Measurements from ENCODE around the gene ADGRF4. TPM values are rescaled to one million over a fixed set of nuclear protein-coding genes. Genes with fewer than 3 reads are reported as not detected.

Gene ADGRF4
- total RNA-seq, 1 donor from 2014 or later: not detected

GRCh38 chr6:47680724-47681123 lies 17.7 kb upstream of the ADGRF4 start:
- no peak for DNase-seq (ENCODE audit: low read depth in 2 of 2)

DNA sequence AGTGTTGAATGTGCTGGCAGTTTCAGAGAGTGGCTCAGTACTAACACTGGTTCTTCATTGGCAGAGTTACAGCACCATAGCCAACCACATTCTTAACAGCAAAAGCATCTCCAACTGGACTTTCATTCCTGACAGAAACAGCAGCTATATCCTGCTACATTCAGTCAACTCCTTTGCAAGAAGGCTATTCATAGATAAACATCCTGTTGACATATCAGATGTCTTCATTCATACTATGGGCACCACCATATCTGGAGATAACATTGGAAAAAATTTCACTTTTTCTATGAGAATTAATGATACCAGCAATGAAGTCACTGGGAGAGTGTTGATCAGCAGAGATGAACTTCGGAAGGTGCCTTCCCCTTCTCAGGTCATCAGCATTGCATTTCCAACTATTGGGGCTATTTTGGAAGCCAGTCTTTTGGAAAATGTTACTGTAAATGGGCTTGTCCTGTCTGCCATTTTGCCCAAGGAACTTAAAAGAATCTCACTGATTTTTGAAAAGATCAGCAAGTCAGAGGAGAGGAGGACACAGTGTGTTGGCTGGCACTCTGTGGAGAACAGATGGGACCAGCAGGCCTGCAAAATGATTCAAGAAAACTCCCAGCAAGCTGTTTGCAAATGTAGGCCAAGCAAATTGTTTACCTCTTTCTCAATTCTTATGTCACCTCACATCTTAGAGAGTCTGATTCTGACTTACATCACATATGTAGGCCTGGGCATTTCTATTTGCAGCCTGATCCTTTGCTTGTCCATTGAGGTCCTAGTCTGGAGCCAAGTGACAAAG lies 17.0 kb upstream of the ADGRF4 start:
- DNase-seq (ENCODE audit: low read depth in 2 of 2): no peak

GRCh38 chr6:47686411-47686810 lies 12.0 kb upstream of the ADGRF4 start:
- no peak for DNase-seq (ENCODE audit: low read depth in 2 of 2)

DNA sequence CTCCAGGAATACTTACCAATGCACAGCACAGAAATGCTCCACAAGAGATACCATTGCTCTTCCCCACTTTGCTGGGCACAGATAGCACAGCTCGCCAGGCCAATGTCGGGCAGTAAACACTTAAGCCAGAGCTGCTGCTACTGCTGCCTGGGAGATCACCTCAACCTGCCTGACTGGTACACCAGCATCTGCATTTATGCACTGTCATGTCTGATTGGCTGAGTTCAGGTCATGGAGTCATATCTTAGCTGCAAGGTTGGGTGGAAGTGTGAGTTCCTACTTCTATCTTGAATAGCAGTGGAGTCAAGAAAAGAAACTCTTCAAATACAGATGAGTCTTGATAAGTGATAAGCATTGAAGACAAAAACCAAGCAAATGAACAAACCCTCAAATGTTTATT lies 10.9 kb upstream of the ADGRF4 start:
- no peak for DNase-seq (ENCODE audit: low read depth in 2 of 2)

DNA sequence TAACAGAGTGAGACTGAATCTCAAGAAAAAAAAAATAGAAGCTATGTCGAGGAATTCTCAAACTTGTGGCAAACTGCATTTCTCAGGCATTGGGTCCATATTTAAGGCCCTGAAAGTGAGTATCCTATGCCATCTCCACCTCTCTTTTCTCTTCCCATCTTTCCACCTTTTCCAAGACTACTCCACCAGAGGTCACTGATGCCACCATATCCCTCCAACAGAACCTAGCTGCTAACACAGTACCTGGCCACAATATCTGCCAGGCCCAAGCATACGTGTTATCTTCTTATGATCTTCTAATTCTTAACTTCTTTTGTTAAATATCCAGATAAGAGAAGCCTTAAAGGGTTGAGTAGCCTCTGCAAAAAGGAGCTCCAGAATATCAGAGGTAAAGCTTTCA lies 8.2 kb upstream of the ADGRF4 start:
- no peak for DNase-seq (ENCODE audit: low read depth in 2 of 2)

GRCh38 chr6:47690791-47691190 lies 7.6 kb upstream of the ADGRF4 start:
- no peak for DNase-seq (ENCODE audit: low read depth in 2 of 2)

GRCh38 chr6:47697925-47698324 lies 455 bp upstream of the ADGRF4 start:
- DNase-seq (ENCODE audit: low read depth in 2 of 2): no peak

DNA sequence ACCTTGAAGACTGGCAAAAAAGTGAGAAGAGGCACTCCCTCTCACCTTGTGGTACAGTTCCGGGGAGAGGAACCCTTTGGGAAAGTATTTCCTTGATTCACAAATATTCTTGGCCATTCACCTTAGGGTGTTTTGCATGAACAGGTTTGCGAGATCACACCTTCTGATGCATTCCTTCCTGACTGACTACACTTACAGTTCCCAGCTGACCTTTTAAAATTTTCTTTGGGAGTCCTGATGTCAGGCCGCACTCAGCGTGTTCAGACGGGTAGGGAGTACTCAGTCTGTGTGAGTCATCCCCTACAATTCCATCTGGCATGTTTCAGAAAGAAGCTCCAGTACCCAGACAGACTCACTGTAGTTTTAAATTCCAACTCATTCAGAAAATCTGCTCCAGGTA lies 1.7 kb downstream of the ADGRF4 start:
- DNase-seq (ENCODE audit: low read depth in 2 of 2): no peak

- DNase-seq (ENCODE audit: low read depth in 2 of 2): no peak
Observed at GRCh38 chr6:47700596-47700995, 2.2 kb downstream of the ADGRF4 start.

GRCh38 chr6:47701363-47701762 lies 3.0 kb downstream of the ADGRF4 start:
- no peak for DNase-seq (ENCODE audit: low read depth in 2 of 2)

- no peak for DNase-seq (ENCODE audit: low read depth in 2 of 2)
Observed at GRCh38 chr6:47709160-47709559, 10.8 kb downstream of the ADGRF4 start.

- DNase-seq (ENCODE audit: low read depth in 2 of 2): no peak
Observed at GRCh38 chr6:47710295-47710694, 11.9 kb downstream of the ADGRF4 start.

GRCh38 chr6:47713200-47713599 lies 14.8 kb downstream of the ADGRF4 start:
- DNase-seq (ENCODE audit: low read depth in 2 of 2): no peak

DNA sequence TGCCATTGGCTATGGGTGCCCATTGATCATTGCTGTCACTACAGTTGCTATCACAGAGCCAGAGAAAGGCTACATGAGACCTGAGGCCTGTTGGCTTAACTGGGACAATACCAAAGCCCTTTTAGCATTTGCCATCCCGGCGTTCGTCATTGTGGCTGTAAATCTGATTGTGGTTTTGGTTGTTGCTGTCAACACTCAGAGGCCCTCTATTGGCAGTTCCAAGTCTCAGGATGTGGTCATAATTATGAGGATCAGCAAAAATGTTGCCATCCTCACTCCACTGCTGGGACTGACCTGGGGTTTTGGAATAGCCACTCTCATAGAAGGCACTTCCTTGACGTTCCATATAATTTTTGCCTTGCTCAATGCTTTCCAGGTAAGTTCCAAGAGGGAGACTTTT lies 16.4 kb downstream of the ADGRF4 start:
- no peak for DNase-seq (ENCODE audit: low read depth in 2 of 2)

DNA sequence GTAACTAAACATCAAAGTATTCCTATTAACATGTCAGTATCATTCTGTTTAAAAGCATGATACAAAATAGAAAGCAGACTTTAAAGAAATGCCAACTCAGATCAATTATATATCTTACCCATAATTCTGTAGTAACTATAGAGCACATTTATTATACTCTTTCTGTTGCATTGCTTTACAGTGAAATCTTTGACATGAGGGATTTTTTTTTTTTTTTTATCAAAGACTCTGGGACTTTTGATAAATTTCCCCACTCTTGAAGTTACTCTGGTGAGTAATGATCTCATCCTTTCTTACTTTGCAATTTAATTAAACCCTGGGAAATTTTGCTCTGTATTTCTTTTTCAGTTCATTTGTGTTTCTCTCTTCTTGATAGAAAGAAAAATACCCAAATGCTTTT lies 17.4 kb downstream of the ADGRF4 start:
- DNase-seq (ENCODE audit: low read depth in 2 of 2): no peak

GRCh38 chr6:47716207-47716606 lies 17.8 kb downstream of the ADGRF4 start:
- no peak for DNase-seq (ENCODE audit: low read depth in 2 of 2)

GRCh38 chr6:47718571-47718970 lies 20.2 kb downstream of the ADGRF4 start:
- no peak for DNase-seq (ENCODE audit: low read depth in 2 of 2)

DNA sequence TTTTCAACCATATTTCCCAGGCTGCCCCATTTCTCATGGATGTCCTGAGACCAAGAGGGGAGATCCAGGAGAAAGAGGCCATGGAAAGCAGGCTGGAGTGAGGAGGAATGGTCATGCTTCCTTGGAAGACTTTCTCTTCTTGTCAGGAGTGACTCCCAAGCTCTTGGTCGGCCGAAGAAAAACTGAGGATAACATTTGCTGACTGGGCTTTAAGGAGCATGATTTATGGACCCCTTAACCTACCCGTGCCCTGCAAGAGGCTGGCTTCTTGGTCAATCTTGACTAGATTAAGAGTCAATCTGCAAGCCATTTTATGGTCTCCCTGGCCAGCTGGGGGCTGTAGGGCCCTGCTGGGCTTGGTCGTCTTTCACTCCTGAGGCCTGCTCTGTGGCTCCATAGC lies 22.8 kb downstream of the ADGRF4 start:
- no peak for DNase-seq (ENCODE audit: low read depth in 2 of 2)

DNA sequence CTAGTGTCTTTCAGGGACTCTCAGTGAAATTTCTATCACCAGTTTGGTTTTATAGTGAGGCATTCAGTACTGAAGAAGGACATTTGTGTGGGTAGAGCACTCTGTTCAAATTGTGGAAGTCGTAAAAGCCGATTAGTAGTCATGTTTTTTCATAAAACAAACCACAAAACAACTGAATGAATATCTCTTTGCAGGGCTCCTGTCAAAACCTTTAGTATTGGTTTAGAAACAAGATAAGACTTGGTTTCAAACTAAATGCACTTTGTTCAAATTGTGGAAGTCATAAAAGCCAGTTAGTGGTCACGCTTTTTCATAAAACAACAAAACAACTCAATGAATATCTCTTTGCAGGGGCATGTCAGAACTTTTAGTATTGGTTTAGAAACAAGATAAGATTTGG lies 23.8 kb downstream of the ADGRF4 start:
- no peak for DNase-seq (ENCODE audit: low read depth in 2 of 2)

GRCh38 chr6:47724300-47724699 lies 25.9 kb downstream of the ADGRF4 start:
- no peak for DNase-seq (ENCODE audit: low read depth in 2 of 2)

DNA sequence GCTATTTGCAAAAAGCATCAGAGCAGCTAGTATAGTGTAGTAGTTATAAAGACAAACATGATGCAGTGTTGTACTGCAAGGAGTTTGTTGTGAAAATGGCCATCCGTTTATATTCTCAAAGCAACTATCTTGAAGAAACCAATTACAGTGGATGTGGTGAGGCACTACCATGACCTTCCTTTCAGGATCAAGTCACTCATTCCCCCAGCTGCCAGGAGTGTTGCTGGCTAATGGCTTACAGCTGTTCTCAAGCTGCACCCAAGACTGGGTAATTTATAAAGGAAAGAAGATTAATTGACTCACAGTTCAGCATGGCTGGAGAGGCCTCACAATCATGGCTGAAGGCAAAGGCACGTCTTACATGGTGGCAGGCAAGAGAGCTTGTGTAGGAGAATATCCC lies 29.0 kb downstream of the ADGRF4 start:
- DNase-seq (ENCODE audit: low read depth in 2 of 2): no peak

- no peak for DNase-seq (ENCODE audit: low read depth in 2 of 2)
Observed at GRCh38 chr6:47729019-47729418, 30.6 kb downstream of the ADGRF4 start.

- DNase-seq (ENCODE audit: low read depth in 2 of 2): no peak
Observed at GRCh38 chr6:47729457-47729856, 31.1 kb downstream of the ADGRF4 start.

Measured in lung microvascular endothelial cell (primary cell).